ENCODE measurements around the gene LMX1B.
A peak's percentile ranks its signal among the peaks of the same experiment; 100 is the strongest.
"Not testable (repeated sequence)": the region's sequence is repeated elsewhere in the genome, so short reads cannot be mapped to it uniquely, and the experiment has no call there.

LMX1B gene

DNA sequence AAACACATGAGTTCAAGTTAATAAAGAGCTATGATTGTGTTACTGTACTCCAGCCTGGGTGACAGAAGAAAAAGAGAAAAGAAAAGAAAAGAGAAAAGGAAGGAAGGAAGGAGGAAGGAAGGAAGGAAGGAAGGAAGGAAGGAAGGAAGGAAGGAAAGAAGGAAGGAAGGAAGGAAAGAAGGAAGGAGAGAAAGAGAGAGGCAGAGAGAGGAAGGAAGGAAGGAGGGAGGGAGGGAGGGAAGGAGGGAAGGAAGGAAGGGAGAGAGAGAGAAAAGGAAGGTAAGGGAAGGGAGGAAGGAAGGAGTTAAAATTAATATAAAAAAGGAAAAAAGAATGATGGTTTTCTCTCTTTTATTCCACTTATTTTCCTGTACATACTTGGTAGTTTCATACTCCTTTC, 101.7 kb downstream of the LMX1B start:
- H3K4me3 ChIP-seq (ENCODE audit: low read depth, low read length) = no peak overlapping the region
- DNase-seq (ENCODE audit: low read depth) = no peak
- TF ChIP-seq, protein P1, sequence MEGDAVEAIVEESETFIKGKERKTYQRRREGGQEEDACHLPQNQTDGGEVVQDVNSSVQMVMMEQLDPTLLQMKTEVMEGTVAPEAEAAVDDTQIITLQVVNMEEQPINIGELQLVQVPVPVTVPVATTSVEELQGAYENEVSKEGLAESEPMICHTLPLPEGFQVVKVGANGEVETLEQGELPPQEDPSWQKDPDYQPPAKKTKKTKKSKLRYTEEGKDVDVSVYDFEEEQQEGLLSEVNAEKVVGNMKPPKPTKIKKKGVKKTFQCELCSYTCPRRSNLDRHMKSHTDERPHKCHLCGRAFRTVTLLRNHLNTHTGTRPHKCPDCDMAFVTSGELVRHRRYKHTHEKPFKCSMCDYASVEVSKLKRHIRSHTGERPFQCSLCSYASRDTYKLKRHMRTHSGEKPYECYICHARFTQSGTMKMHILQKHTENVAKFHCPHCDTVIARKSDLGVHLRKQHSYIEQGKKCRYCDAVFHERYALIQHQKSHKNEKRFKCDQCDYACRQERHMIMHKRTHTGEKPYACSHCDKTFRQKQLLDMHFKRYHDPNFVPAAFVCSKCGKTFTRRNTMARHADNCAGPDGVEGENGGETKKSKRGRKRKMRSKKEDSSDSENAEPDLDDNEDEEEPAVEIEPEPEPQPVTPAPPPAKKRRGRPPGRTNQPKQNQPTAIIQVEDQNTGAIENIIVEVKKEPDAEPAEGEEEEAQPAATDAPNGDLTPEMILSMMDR (conservative IDR thresholded peaks at IDR 0.05; ENCODE audit: low read depth, low read length) = no peak

DNA sequence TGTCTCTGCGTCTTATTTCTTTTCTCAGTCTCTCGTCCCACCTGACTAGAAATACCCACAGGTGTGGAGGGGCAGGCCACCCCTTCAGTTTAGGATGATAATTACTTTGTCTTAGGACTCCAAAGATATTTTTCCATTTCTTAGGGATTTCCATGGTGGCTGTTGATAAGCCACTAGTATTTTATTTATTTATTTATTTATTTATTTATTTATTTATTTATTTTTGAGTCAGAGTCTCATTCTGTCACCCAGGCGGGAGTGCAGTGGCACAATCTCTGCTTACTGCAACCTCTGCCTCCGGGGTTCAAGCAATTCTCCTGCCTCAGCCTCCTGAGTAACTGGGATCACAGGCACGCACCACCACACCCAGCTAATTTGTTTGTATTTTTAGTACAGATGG, 103.7 kb downstream of the LMX1B start:
- not testable (repeated sequence) for H3K4me3 ChIP-seq (ENCODE audit: low read depth, low read length); DNase-seq (ENCODE audit: low read depth)

DNA sequence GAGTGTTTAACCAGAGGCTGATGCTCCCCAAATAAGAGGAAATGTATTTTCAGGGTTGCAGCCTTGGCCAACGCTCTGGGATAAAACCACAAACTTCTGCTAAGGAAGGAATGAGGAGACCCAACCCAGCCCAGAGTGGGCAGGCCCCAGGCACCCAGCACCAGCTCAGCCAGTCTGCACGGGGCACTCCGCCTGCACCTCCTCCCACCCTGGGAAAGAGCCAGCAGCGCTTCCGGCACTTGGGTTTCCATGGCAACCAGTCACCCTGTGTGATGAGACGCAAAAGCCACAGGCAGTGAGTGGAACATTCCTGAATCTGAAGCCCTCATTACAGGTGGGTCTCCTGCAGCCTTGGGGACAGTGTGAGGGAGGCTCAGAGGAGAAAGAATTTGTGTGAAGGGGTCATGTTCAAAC, 105.9 kb downstream of the LMX1B start:
- DNase-seq (ENCODE audit: low read depth) = peak; percentile 78
- TF ChIP-seq, protein P1 (conservative IDR thresholded peaks at IDR 0.05; ENCODE audit: low read depth, low read length) = no peak
- H3K4me3 ChIP-seq (ENCODE audit: low read depth, low read length) = no peak overlapping the region

DNA sequence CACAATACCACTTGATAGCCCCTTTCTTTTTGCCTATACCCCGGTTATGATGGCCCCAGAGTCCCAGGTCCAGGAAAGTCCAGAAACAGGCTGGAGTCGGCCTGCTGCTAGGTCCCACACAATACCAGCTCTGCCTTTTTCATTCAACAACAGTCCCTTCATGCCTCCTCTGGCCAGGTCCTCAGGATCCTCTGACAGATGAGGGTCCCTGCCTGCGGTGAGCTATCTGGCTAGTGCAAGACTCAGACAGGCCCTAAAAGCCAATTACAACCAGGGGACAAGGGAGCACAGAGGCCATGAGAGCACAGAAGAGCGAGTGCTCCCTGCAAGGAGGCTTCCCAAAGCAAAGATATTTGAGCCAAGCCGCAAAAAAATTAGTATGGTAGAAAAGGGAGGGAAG, 106.3 kb downstream of the LMX1B start:
- no peak overlapping the region for H3K4me3 ChIP-seq (ENCODE audit: low read depth, low read length)
- TF ChIP-seq, protein P1 (conservative IDR thresholded peaks at IDR 0.05; ENCODE audit: low read depth, low read length) = no peak
- no peak for DNase-seq (ENCODE audit: low read depth)

DNA sequence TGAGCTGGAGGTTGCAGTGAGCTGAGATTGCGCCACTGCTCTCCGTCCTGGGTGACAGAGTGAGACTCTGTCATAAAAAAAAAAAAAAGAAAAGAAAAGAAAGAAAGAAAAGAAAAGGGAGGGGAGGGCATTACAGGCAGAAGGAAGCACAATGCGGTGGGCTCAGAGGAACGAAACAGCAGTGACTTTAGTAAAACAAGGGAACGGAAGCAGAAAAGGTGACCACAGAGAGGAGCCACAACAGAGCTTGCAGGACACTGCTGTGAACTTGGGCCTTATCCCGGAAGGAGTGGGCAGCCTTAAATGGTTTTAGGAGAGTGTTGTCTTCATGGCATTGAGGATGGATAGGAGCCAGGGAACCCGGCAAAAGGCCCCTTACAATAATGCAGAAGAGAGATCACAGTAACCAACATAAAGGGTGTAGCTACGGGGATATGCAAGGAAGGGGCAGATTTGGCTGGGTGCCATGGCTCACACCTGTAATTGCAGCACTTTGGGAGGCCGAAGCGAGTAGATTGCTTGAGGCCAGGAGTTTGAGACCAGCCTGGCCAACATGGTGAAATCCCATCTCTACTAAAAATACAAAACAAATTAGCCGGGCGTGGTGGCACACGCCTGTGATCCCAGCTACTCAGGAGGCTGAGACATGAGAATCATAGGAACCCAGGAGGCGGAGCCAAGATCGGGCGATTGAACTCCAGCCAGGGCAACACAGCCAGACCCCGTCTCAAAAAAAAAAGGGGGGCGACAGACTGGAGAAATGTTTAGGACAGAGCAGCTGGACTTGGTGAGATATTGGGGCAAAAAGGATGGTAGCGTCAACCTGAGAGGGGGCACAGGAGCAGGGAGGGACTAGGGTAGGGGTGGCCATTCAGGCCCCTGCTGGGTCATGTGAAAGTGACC, 107.2 kb downstream of the LMX1B start:
- no peak overlapping the region for H3K4me3 ChIP-seq (ENCODE audit: low read depth, low read length)
- no peak for DNase-seq (ENCODE audit: low read depth)
- TF ChIP-seq, protein P1 (conservative IDR thresholded peaks at IDR 0.05; ENCODE audit: low read depth, low read length) = no peak

DNA sequence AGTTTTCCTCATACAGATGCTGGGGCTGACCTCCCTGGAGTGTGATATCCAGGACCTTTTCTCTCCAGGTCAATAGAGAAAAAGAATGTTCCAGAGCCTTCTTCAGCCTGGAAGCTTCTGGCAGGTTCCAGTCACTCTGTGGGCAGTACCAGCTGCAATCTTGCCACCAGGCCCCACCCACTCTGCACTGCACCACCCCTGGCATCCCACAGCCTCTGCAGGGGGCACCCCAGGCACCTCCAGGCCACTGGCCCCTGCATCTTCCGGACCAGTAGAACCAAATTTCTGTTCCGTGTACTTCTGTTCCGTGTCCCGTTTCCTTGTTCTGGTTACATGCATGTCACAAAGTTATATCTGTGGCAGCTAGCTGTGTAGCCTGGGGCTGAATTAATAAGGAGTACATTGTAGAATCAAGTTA, 107.8 kb downstream of the LMX1B start:
- H3K4me3 ChIP-seq (ENCODE audit: low read depth, low read length) = no peak overlapping the region
- TF ChIP-seq, protein P1 (conservative IDR thresholded peaks at IDR 0.05; ENCODE audit: low read depth, low read length) = no peak
- DNase-seq (ENCODE audit: low read depth) = no peak

DNA sequence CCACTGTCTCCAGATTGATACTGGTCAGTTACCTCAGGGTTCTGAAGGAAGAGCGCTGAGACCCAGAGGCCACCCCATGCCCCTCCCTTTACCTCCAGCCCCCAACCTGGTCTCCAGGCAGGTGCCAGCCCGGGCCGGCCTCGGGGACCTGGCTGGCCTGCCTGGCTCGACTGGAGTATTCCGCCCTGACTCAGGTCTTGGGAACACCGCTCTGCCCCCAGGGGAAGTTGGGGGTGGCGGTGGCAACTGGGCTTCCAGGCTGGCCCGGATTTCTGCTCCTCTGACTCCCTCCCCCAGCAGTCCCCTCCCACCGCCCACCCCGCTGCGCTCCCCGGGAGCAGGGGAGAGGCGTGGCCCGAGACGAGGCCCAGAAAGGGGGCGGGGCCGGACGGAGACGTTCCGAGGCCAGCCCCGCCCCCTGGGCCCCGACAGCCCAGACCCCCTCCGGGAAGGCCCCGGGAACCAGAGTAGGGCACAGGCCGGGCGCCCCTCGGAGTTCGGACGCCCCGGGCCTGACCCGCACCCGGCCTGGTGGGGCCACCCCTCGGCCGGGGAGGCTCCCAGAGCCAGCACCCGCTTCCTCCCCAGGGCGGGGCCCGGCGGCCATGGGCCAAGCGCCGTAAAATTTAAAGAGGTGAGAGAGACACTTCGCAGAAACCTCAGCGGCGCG, 108.7 kb downstream of the LMX1B start:
- DNase-seq (ENCODE audit: low read depth) = peak; percentile 68
- peak overlapping the region; percentile 60 for H3K4me3 ChIP-seq (ENCODE audit: low read depth, low read length)
- TF ChIP-seq, protein P1 (conservative IDR thresholded peaks at IDR 0.05; ENCODE audit: low read depth, low read length) = no peak
